B cell (primary cell): Measurements from ENCODE around the gene DHRS7B. TPM values are rescaled to one million over a fixed set of nuclear protein-coding genes. Genes with fewer than 3 reads are reported as not detected.
"Not testable (repeated sequence)": the region's sequence is repeated elsewhere in the genome, so short reads cannot be mapped to it uniquely, and the experiment has no call there.

ENCODE experiments used
- ATAC-seq: fragments of 200-7000 bp; cut with Tn5 transposase; one replicate; pipeline ENCODE4 v1.10.0; 2021; ENCODE audit warnings: low read depth, mild to moderate bottlenecking, moderate number of reproducible peaks, moderate library complexity
- CTCF ChIA-PET: fragments of 350-600 bp; sonication (Branson Sonifier 250); formaldehyde crosslinking; loops from one replicate; lab custom pipeline; 2021; ENCODE audit warnings: antibody characterized with exemption, inconsistent platforms; lab: Charles Lee
- POLR2A ChIA-PET: fragments of 350-600 bp; sonication (Branson Sonifier 250); formaldehyde crosslinking; loops from one replicate; lab custom pipeline; 2021; ENCODE audit warnings: antibody characterized with exemption; lab: Charles Lee
- DNase-seq: peaks from one replicate; pipeline ENCODE4 v3.0.0; 2013
- H2AFZ ChIP-seq: 2 replicates; pipeline ENCODE4 v1.6.1; 2012; ENCODE audit warnings: mild to moderate bottlenecking, low read depth, low read length; ENCODE audit not compliant: insufficient read depth, poor library complexity, severe bottlenecking
- H3K27ac ChIP-seq, 2 donors: 1 replicate in 1 of 2; 2 replicates in 1 of 2; pipeline ENCODE4 v1.5.1; 2012 to 2013; ENCODE audit warnings: low read length in 2 of 2, mild to moderate bottlenecking in 2 of 2, moderate library complexity in 1 of 2
- H3K27me3 ChIP-seq, 4 experiments: fragments of 200-600 bp in 1 of 4; sonication (generic) in 1 of 4; replicated peaks in 1 of 4; 1 replicate in 2 of 4; 2 replicates in 2 of 4; pipeline versions ENCODE4 v1.6.1 to v1.7.0; 2013 to 2016; ENCODE audit warnings: low read length in 3 of 4, mild to moderate bottlenecking in 2 of 4, mixed read lengths in 1 of 4, moderate library complexity in 1 of 4; ENCODE audit not compliant: insufficient read depth in 4 of 4, control insufficient read depth in 3 of 4; ENCODE audit errors: control extremely low read depth in 1 of 4
- H3K36me3 ChIP-seq, 2 experiments: replicated peaks in 1 of 2; 1 replicate in 1 of 2; 2 replicates in 1 of 2; pipeline versions ENCODE4 v1.6.1 to v1.7.1; 2013; ENCODE audit warnings: low read length in 1 of 2; ENCODE audit not compliant: insufficient read depth in 2 of 2, control insufficient read depth in 1 of 2; ENCODE audit errors: control extremely low read depth in 1 of 2, extremely low read depth in 1 of 2
- H3K4me1 ChIP-seq, 2 donors: fragments of 200-600 bp in 1 of 2; sonication (generic) in 1 of 2; 1 replicate in 1 of 2; 2 replicates in 1 of 2; pipeline versions ENCODE4 v1.5.1 to v1.6.1; 2013 to 2017; ENCODE audit warnings: low read length in 2 of 2; ENCODE audit not compliant: control insufficient read depth in 2 of 2, insufficient read depth in 2 of 2
- H3K4me2 ChIP-seq: replicated peaks from 2 replicates; pipeline ENCODE3; 2012; ENCODE audit warnings: mild to moderate bottlenecking, low read depth, low read length; ENCODE audit not compliant: poor library complexity, severe bottlenecking
- H3K4me3 ChIP-seq, 5 experiments: fragments of 200-600 bp in 1 of 5; sonication (generic) in 1 of 5; 1 replicate in 3 of 5; 2 replicates in 2 of 5; pipeline versions ENCODE4 v1.5.1 to v1.7.0; 2011 to 2016; ENCODE audit warnings: low read length in 4 of 5, mild to moderate bottlenecking in 4 of 5, low read depth in 2 of 5, control low read depth in 1 of 5, moderate library complexity in 1 of 5; ENCODE audit not compliant: insufficient read depth in 1 of 5; ENCODE audit errors: control extremely low read depth in 1 of 5, extremely low read depth in 1 of 5
- H3K79me2 ChIP-seq: fragments of 200-600 bp; sonication (generic); one replicate; pipeline ENCODE4 v1.6.0; 2016; ENCODE audit warnings: low read length; ENCODE audit not compliant: control insufficient read depth, insufficient read depth
- H3K9ac ChIP-seq: fragments of 200-600 bp; sonication (generic); 2 replicates; pipeline ENCODE4 v1.6.1; 2017; ENCODE audit warnings: mild to moderate bottlenecking, low read length, moderate library complexity
- H3K9me3 ChIP-seq, 3 donors: one replicate each; pipeline versions ENCODE4 v1.6.1 to v1.7.1; 2013; ENCODE audit warnings: low read length in 2 of 3; ENCODE audit not compliant: control insufficient read depth in 2 of 3, insufficient read depth in 1 of 3; ENCODE audit errors: control extremely low read depth in 1 of 3
- H4K20me1 ChIP-seq: 2 replicates; pipeline ENCODE4 v1.6.0; 2012; ENCODE audit warnings: mild to moderate bottlenecking, low read length; ENCODE audit not compliant: insufficient read depth, control insufficient read depth, poor library complexity, severe bottlenecking
- H3K27ac Mint-ChIP-seq: one replicate; pipeline ENCODE4 v1.8.0; 2021; ENCODE audit warnings: mixed read lengths
- H3K27me3 Mint-ChIP-seq: one replicate; pipeline ENCODE4 v1.8.0; 2021; ENCODE audit warnings: mixed read lengths
- H3K4me1 Mint-ChIP-seq: one replicate; pipeline ENCODE4 v1.8.0; 2021; ENCODE audit warnings: mixed read lengths
- H3K4me3 Mint-ChIP-seq: one replicate; pipeline ENCODE4 v1.8.0; 2021; ENCODE audit warnings: mixed read lengths
- H3K9me3 Mint-ChIP-seq: one replicate; pipeline ENCODE4 v1.8.0; 2022; ENCODE audit warnings: mixed read lengths; ENCODE audit not compliant: insufficient read depth
- EZH2 ChIP-seq: IDR thresholded peaks from 2 replicates; pipeline ENCODE4 v1.6.1; 2012; ENCODE audit warnings: borderline replicate concordance, low read depth, mild to moderate bottlenecking, moderate library complexity, low read length; ENCODE audit not compliant: insufficient read depth, poor library complexity, severe bottlenecking
- WGBS: methylation state at CpG from one replicate; pipeline ENCODE4 v1.1.5; 2013; ENCODE audit warnings: missing lambda C conversion rate; ENCODE audit not compliant: insufficient coverage; 5-methylcytosine and 5-hydroxymethylcytosine counted together
- intact Hi-C: fragments of 100-400 bp; cut with micrococcal nuclease; formaldehyde crosslinking; loops from one replicate; pipeline ENCODE4 v1.10.0; 2022
- polyA plus RNA-seq: library from polyadenylated mRNA; depleted of rRNA; stranded (reverse); fragments of >200 nt; gene quantifications from 2 replicates; pipeline ENCODE4 v1.2.3, GENCODE V29; 2012
- total RNA-seq, 2 donors: library from RNA; stranded (reverse); fragments of 120-200 nt in 1 of 2; gene quantifications; 1 replicate in 1 of 2; 2 replicates in 1 of 2; pipeline versions ENCODE4 v1.2.3 to v1.2.4, GENCODE V29; 2013 to 2022
- TF ChIP-seq, protein P1 (sequence below): fragments of 200-600 bp; IDR thresholded peaks from one replicate; pipeline ENCODE4 v1.8.0; 2022; ENCODE audit warnings: antibody characterized with exemption, mild to moderate bottlenecking

DHRS7B gene
- total and polyA plus RNA-seq, 2 donors (not counting 1 experiment from before 2014, with no cell fraction given), result 8.2 to 13.4 TPM

DNA sequence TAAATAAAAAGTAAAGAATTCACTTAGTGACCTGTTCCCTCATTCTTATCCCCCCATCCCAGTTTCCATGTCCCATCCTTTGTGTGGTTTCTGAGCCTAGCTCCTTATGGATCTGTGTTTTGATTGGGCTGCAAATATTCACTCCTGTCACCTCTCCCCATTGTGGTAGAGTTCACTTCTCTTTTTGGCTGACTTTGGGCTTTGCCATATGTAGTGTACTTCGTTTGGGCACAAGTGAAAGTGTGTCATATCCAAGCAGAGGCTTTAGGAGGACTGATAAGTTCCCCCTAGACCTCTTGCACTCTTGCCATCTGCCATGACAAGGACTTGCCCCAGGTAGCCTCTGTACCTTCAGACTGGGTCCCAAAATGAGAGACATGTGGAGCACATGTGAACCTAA lies 13.0 kb upstream of the DHRS7B start:
- TF ChIP-seq, protein P1, sequence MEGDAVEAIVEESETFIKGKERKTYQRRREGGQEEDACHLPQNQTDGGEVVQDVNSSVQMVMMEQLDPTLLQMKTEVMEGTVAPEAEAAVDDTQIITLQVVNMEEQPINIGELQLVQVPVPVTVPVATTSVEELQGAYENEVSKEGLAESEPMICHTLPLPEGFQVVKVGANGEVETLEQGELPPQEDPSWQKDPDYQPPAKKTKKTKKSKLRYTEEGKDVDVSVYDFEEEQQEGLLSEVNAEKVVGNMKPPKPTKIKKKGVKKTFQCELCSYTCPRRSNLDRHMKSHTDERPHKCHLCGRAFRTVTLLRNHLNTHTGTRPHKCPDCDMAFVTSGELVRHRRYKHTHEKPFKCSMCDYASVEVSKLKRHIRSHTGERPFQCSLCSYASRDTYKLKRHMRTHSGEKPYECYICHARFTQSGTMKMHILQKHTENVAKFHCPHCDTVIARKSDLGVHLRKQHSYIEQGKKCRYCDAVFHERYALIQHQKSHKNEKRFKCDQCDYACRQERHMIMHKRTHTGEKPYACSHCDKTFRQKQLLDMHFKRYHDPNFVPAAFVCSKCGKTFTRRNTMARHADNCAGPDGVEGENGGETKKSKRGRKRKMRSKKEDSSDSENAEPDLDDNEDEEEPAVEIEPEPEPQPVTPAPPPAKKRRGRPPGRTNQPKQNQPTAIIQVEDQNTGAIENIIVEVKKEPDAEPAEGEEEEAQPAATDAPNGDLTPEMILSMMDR, result no peak
- TF ChIP-seq EZH2, result no peak
- Mint-ChIP-seq H3K27me3 (peaks cover 3% of the 10 kb centered on the region), H3K4me1 (no peaks in the 10 kb centered on the region), H3K4me3 (no peak overlapping the region), H3K27ac (no peak overlapping the region), H3K9me3 (no peaks in the 10 kb centered on the region)
- H3K9ac ChIP-seq, result no peak overlapping the region
- CTCF ChIA-PET, result no interaction called here
- WGBS, result no CpG with 5 or more reads among the region's 1 CpG
- DNase-seq (no peak), ATAC-seq (no peak)
- intact Hi-C loops, result no loop called here
- H3K4me3 ChIP-seq, result no peak overlapping the region
- H2AFZ ChIP-seq, result no peak overlapping the region
- POLR2A ChIA-PET, result no interaction called here
- no peak overlapping the region for H3K4me2 ChIP-seq
- no peaks in the 10 kb centered on the region for H3K36me3 ChIP-seq
- no peaks in the 10 kb centered on the region for H3K9me3 ChIP-seq
- H3K27ac ChIP-seq, result no peak overlapping the region
- H4K20me1 ChIP-seq, result no peaks in the 10 kb centered on the region
- H3K27me3 ChIP-seq, result peaks cover 0 to 3% (median 0%) of the 10 kb centered on the region in 4 experiments
- no peaks in the 10 kb centered on the region for H3K79me2 ChIP-seq
- H3K4me1 ChIP-seq, result no peaks in the 10 kb centered on the region

DNA sequence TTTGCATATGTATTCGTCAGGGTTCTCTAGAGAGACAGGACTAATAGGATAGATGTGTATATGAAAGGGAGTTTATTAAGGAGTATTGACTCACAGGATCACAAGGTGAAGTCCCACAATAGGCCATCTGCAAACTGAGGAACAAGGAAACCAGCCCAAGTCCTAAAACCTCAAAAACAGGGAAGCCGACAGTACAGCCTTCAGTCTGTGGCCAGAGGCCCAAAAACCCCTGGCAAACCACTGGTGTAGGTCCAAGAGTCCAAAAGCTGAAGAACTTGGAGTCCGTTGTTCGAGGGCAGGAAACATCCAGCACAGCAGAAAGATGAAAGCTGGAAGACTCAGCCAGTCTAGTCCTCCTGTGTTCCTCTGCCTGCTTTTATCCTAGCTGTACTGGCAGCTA lies 12.0 kb upstream of the DHRS7B start:
- H3K27me3 Mint-ChIP-seq, POLR2A ChIA-PET, H3K4me1 Mint-ChIP-seq, H3K27ac Mint-ChIP-seq, H4K20me1 ChIP-seq, H2AFZ ChIP-seq, intact Hi-C loops, H3K9me3 ChIP-seq, H3K9me3 Mint-ChIP-seq, H3K27me3 ChIP-seq, H3K79me2 ChIP-seq, H3K36me3 ChIP-seq, H3K9ac ChIP-seq, CTCF ChIA-PET, DNase-seq, H3K4me1 ChIP-seq, H3K4me3 ChIP-seq, H3K4me3 Mint-ChIP-seq, H3K4me2 ChIP-seq, H3K27ac ChIP-seq, ATAC-seq: not testable (repeated sequence)
- 95% methylated on average over 3 of the region's 4 CpGs for WGBS
